ENCODE results near the gene ART5. TPM values are rescaled to one million over a fixed set of nuclear protein-coding genes. Genes with fewer than 3 reads are reported as not detected.

Gene ART5
- total RNA-seq, 1 experiment from 2014 or later: not detected

DNA sequence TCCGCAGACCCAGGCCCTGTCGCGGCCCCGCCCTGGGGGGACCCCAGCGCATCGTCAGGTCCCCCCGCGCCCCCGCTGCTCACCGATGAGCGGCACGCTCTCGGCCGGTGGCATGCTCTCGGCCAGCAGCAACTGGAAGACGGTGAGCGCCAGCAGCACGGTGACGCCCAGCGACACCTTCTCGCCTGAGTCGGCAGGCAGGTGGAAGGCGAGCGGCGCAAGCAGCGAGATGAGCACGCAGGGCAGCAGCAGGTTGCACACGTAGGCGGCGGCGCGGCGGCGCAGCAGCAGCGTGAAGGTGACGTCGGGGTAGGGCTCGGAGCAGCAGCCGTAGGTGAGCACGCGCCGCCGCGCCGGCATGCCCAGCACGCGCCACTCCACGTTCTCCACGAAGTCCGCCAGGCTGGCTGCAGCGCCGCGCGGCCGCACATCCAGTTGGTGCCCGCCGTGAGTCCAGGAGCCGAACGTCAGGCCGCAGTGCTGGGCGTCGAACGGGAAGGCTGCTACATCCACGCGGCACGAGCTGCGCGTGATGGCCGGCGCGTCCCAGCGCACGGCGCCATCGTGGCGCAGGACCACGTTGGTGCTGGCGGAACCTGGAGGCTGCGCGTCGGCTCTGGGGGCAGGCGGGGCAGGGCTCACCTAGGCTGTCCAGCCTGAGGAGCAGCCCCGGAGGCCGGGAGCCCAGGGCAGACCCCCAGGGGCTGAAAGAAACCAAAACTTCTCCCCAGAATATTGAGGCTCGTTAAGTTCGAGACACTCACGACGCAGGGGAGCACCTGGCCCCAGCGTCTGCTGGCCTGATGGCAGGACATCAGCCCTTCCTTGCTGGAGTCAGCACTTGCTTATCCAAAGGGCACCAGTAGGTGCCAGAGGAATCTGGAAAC lies 25.6 kb upstream of the ART5 start:
- ChIA-PET POLR2A (ENCODE audit: unreplicated experiment) (no interaction called here), CTCF (no interaction called here)
- Histone ChIP-seq H3K36me3 (ENCODE audit: low read depth, low read length) (0 out of 2 replicates have a peak, but pooled peaks cover 3% of the 10 kb centered on the region), H3K4me1 (ENCODE audit: insufficient read depth, low read length) (no peaks in the 10 kb centered on the region), H3K9me2 (replicated peaks; ENCODE audit: low read length) (no peaks in the 10 kb centered on the region), H3K9me3 (ENCODE audit: low read length) (no peaks in the 10 kb centered on the region), H3K27ac (ENCODE audit: low read length) (no peak overlapping the region), H4K20me1 (ENCODE audit: low read length) (no peaks in the 10 kb centered on the region), H2AFZ (ENCODE audit: low read length) (no peak overlapping the region), H3K9ac (ENCODE audit: low read length) (no peak overlapping the region), H3F3A (ENCODE audit: low read length, unreplicated experiment) (no peaks in the 10 kb centered on the region), H3K79me2 (ENCODE audit: low read length) (no peaks in the 10 kb centered on the region), H3K27me3 (ENCODE audit: low read length) (no peaks in the 10 kb centered on the region), H3K4me2 (ENCODE audit: low read length) (no peak overlapping the region), H3K4me3 (ENCODE audit: low read length) (no peak overlapping the region)
- intact Hi-C loops (cut with micrococcal nuclease): no loop called here
- ATAC-seq (no peak), DNase-seq (no peak)
- no peak for TF ChIP-seq EZH2 (IDR thresholded peaks at IDR 0.05; ENCODE audit: low read length, unreplicated experiment)
- no peak for TF ChIP-seq EZH2phosphoT487 (IDR thresholded peaks at IDR 0.05; ENCODE audit: borderline replicate concordance, low read length)
- TF ChIP-seq, protein P1, sequence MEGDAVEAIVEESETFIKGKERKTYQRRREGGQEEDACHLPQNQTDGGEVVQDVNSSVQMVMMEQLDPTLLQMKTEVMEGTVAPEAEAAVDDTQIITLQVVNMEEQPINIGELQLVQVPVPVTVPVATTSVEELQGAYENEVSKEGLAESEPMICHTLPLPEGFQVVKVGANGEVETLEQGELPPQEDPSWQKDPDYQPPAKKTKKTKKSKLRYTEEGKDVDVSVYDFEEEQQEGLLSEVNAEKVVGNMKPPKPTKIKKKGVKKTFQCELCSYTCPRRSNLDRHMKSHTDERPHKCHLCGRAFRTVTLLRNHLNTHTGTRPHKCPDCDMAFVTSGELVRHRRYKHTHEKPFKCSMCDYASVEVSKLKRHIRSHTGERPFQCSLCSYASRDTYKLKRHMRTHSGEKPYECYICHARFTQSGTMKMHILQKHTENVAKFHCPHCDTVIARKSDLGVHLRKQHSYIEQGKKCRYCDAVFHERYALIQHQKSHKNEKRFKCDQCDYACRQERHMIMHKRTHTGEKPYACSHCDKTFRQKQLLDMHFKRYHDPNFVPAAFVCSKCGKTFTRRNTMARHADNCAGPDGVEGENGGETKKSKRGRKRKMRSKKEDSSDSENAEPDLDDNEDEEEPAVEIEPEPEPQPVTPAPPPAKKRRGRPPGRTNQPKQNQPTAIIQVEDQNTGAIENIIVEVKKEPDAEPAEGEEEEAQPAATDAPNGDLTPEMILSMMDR (conservative IDR thresholded peaks at IDR 0.05; ENCODE audit: low read depth, low read length): no peak
- BruUV-seq (replicated peaks): no TSS peak

DNA sequence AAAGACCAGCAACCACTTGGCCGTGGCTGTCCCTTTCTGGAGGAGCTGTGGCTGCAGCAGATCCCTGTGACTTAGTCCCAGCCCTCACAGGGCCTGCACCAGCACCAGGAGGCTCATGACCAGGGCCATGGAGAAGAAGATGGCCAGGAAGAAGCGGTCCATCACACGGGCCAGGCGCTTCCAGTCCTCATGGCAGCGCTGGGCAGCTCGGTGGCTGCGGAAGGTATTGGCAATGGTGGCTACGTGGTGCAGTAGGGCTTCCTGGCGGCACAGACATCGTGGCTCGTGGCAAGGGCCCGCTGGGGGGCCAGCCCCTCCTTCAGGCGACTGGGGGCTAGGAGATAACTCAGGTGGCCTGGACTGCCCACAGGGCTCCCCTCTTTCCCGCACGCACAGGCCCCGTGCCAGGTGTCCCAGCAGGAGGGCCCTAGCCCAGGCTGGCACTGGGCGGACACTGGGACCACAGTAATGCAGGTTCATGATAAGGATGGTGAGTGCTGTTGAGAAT lies 24.3 kb upstream of the ART5 start:
- H3K4me1 ChIP-seq (ENCODE audit: insufficient read depth, low read length): no peaks in the 10 kb centered on the region
- H3K9me2 ChIP-seq (replicated peaks; ENCODE audit: low read length): no peaks in the 10 kb centered on the region
- no peak overlapping the region for H3K9ac ChIP-seq (ENCODE audit: low read length)
- H2AFZ ChIP-seq (ENCODE audit: low read length): no peak overlapping the region
- ATAC-seq (no peak), DNase-seq (no peak)
- H3K4me2 ChIP-seq (ENCODE audit: low read length): no peak overlapping the region
- H3K27ac ChIP-seq (ENCODE audit: low read length): no peak overlapping the region
- intact Hi-C loops (cut with micrococcal nuclease): no loop called here
- H3F3A ChIP-seq (ENCODE audit: low read length, unreplicated experiment): no peaks in the 10 kb centered on the region
- no TSS peak for BruUV-seq (replicated peaks)
- POLR2A ChIA-PET (ENCODE audit: unreplicated experiment): no interaction called here
- CTCF ChIA-PET: no interaction called here
- H3K27me3 ChIP-seq (ENCODE audit: low read length): no peaks in the 10 kb centered on the region
- H3K36me3 ChIP-seq (ENCODE audit: low read depth, low read length): no peaks in the 10 kb centered on the region
- no peaks in the 10 kb centered on the region for H3K9me3 ChIP-seq (ENCODE audit: low read length)
- H3K4me3 ChIP-seq (ENCODE audit: low read length): no peak overlapping the region
- H3K79me2 ChIP-seq (ENCODE audit: low read length): no peaks in the 10 kb centered on the region
- TF ChIP-seq EZH2phosphoT487 (IDR thresholded peaks at IDR 0.05; ENCODE audit: borderline replicate concordance, low read length): no peak
- no peak for TF ChIP-seq EZH2 (IDR thresholded peaks at IDR 0.05; ENCODE audit: low read length, unreplicated experiment)
- TF ChIP-seq, protein P1 (conservative IDR thresholded peaks at IDR 0.05; ENCODE audit: low read depth, low read length): no peak
- H4K20me1 ChIP-seq (ENCODE audit: low read length): no peaks in the 10 kb centered on the region

Data from PC-3 (cell line).